HCT116 (cell line): ENCODE results near the gene PRSS57. TPM values are rescaled to one million over a fixed set of nuclear protein-coding genes. Genes with fewer than 3 reads are reported as not detected.

Experiments used
- ATAC-seq: fragments of 200-7000 bp; cut with Tn5 transposase; 2 replicates; pipeline ENCODE4 v1.9.1; 2020; ENCODE audit warnings: mild to moderate bottlenecking, moderate library complexity
- BruUV-seq: library from RNA; stranded (reverse); fragments of 400-500 nt; replicated peaks from 2 replicates; lab custom pipeline; 2021; lab: Mats Ljungman, UMichigan
- CTCF ChIA-PET: fragments of 300-600 bp; sonication (Branson Sonifier 250); formaldehyde crosslinking; loops from one replicate; lab custom pipeline; 2021; ENCODE audit warnings: antibody characterized with exemption; lab: Charles Lee
- POLR2A ChIA-PET: fragments of 300-600, 350-600 bp; sonication (Branson Sonifier 250); formaldehyde crosslinking; loops from one replicate; lab custom pipeline; 2021; ENCODE audit warnings: antibody characterized with exemption; lab: Charles Lee
- RAD21 ChIA-PET, 2 experiments: fragments of 300-600 bp; sonication (Branson Sonifier 250); formaldehyde crosslinking; loops; one replicate each; lab custom pipeline; 2023; ENCODE audit warnings: low total read pairs in 2 of 2; ENCODE audit not compliant: uncharacterized antibody in 2 of 2, unreplicated experiment in 2 of 2, low non-redundant PET in 1 of 2; lab: Charles Lee
- DNase-seq: peaks from one replicate; pipeline ENCODE4 v3.0.0-alpha.2; 2010; ENCODE audit warnings: low read depth, low spot score
- H2AFZ ChIP-seq: fragments of 200-600 bp; shearing (Covaris generic), sonication (generic); 2 replicates; pipeline ENCODE4 v1.6.1; 2017; ENCODE audit warnings: low read depth, mixed run types, mixed read lengths, antibody characterized with exemption, low read length; ENCODE audit not compliant: poor library complexity, severe bottlenecking
- H3K27ac ChIP-seq: 2 replicates; pipeline ENCODE4 v1.5.1; 2012; ENCODE audit warnings: low read depth, low read length
- H3K27me3 ChIP-seq: fragments of 200-600 bp; sonication (generic); 2 replicates; pipeline ENCODE4 v1.6.1; 2016; ENCODE audit warnings: mixed run types, low read length, mixed read lengths; ENCODE audit not compliant: insufficient read depth
- H3K36me3 ChIP-seq, 2 experiments: fragments of 200-500 bp in 1 of 2; fragments of 200-600 bp in 1 of 2; sonication (Bioruptor generic) in 1 of 2; sonication (generic) in 1 of 2; 2 replicates each; pipeline versions ENCODE4 v1.5.1 to v1.6.1; 2014 to 2016; ENCODE audit warnings: low read length in 2 of 2, inconsistent platforms in 1 of 2, mixed read lengths in 1 of 2, mixed run types in 1 of 2; ENCODE audit not compliant: insufficient read depth in 2 of 2, control insufficient read depth in 1 of 2
- H3K4me1 ChIP-seq, 2 experiments: fragments of 200-600 bp in 1 of 2; sonication (generic) in 1 of 2; 2 replicates each; pipeline versions ENCODE4 v1.5.1 to v1.6.1; 2012 to 2017; ENCODE audit warnings: low read length in 2 of 2, inconsistent platforms in 1 of 2, mild to moderate bottlenecking in 1 of 2, mixed read lengths in 1 of 2, mixed run types in 1 of 2, moderate library complexity in 1 of 2; ENCODE audit not compliant: insufficient read depth in 2 of 2, control insufficient read depth in 1 of 2
- H3K4me2 ChIP-seq: fragments of 200-600 bp; sonication (generic); 2 replicates; pipeline ENCODE4 v1.6.1; 2017; ENCODE audit warnings: mixed run types, low read length, mixed read lengths
- H3K4me3 ChIP-seq, 2 experiments: fragments of 200-600 bp in 1 of 2; sonication (generic) in 1 of 2; replicated peaks in 1 of 2; 2 replicates each; pipeline ENCODE4 v1.5.1; 2011 to 2016; ENCODE audit warnings: low read length in 2 of 2, control low read depth in 1 of 2, low read depth in 1 of 2, mild to moderate bottlenecking in 1 of 2, mixed read lengths in 1 of 2, mixed run types in 1 of 2
- H3K79me2 ChIP-seq: fragments of 200-600 bp; sonication (generic); 2 replicates; pipeline ENCODE4 v1.6.1; 2017; ENCODE audit warnings: mild to moderate bottlenecking, mixed run types, low read length, moderate library complexity, mixed read lengths; ENCODE audit not compliant: insufficient read depth
- H3K9ac ChIP-seq: fragments of 200-600 bp; sonication (generic); 2 replicates; pipeline ENCODE4 v1.6.1; 2016; ENCODE audit warnings: low read length, mixed read lengths
- H3K9me2 ChIP-seq: fragments of 200-600 bp; sonication (generic), shearing (Covaris generic); 2 replicates; pipeline ENCODE4 v1.6.1; 2017; ENCODE audit warnings: mixed run types, mild to moderate bottlenecking, moderate library complexity; ENCODE audit not compliant: insufficient read depth
- H3K9me3 ChIP-seq, 2 experiments: fragments of 200-500 bp in 1 of 2; fragments of 200-600 bp in 1 of 2; sonication (Bioruptor generic) in 1 of 2; sonication (generic) in 1 of 2; 2 replicates each; pipeline ENCODE4 v1.6.1; 2014 to 2017; ENCODE audit warnings: low read length in 2 of 2, mixed read lengths in 2 of 2, inconsistent platforms in 1 of 2, low read depth in 1 of 2, mild to moderate bottlenecking in 1 of 2, mixed run types in 1 of 2, moderate library complexity in 1 of 2; ENCODE audit not compliant: control insufficient read depth in 1 of 2, insufficient read depth in 1 of 2
- H4K20me1 ChIP-seq: fragments of 200-600 bp; sonication (generic), shearing (Covaris generic); 2 replicates; pipeline ENCODE4 v1.6.1; 2017; ENCODE audit warnings: mixed run types, mild to moderate bottlenecking, moderate library complexity; ENCODE audit not compliant: insufficient read depth
- CBX3 ChIP-seq: IDR thresholded peaks from 2 replicates; pipeline ENCODE4 v1.6.1; 2012; ENCODE audit warnings: low read depth
- CEBPB ChIP-seq: IDR thresholded peaks from 2 replicates; pipeline ENCODE4 v1.6.1; 2012; ENCODE audit warnings: low read depth
- CTCF ChIP-seq, 3 experiments: fragments of 200-600 bp in 1 of 3; sonication (generic) in 1 of 3; IDR thresholded peaks in 2 of 3; conservative IDR thresholded peaks in 1 of 3; 2 replicates each; pipeline ENCODE4 v1.5.1; 2012 to 2017; ENCODE audit warnings: low read depth in 2 of 3, low read length in 2 of 3, antibody characterized with exemption in 1 of 3, borderline replicate concordance in 1 of 3, control low read depth in 1 of 3, mild to moderate bottlenecking in 1 of 3, mixed read lengths in 1 of 3, mixed run types in 1 of 3, moderate library complexity in 1 of 3; ENCODE audit not compliant: insufficient read depth in 1 of 3
- EGR1 ChIP-seq: IDR thresholded peaks from 2 replicates; pipeline ENCODE4 v1.6.1; 2012; ENCODE audit warnings: low read depth
- ELF1 ChIP-seq: IDR thresholded peaks from 2 replicates; pipeline ENCODE4 v1.6.1; 2012; ENCODE audit warnings: low read depth, borderline replicate concordance
- EZH2 ChIP-seq: fragments of 200-600 bp; sonication (generic); IDR thresholded peaks from 2 replicates; pipeline ENCODE4 v1.6.1; 2017; ENCODE audit warnings: antibody characterized with exemption, mixed run types
- JUND ChIP-seq: IDR thresholded peaks from 2 replicates; pipeline ENCODE4 v1.6.1; 2012
- MAX ChIP-seq: IDR thresholded peaks from 2 replicates; pipeline ENCODE4 v1.6.1; 2012
- POLR2A ChIP-seq: IDR thresholded peaks from 2 replicates; pipeline ENCODE4 v1.7.0; 2011; ENCODE audit warnings: borderline replicate concordance; ENCODE audit not compliant: insufficient read depth, insufficient read length; ENCODE audit errors: extremely low read depth
- POLR2AphosphoS5 ChIP-seq: IDR thresholded peaks from 2 replicates; pipeline ENCODE4 v1.6.1; 2011; ENCODE audit warnings: mild to moderate bottlenecking, low read depth, low read length, moderate library complexity
- RAD21 ChIP-seq: IDR thresholded peaks from 2 replicates; pipeline ENCODE4 v1.6.1; 2012; ENCODE audit warnings: low read depth, mild to moderate bottlenecking
- REST ChIP-seq: IDR thresholded peaks from 2 replicates; pipeline ENCODE4 v1.6.1; 2012; ENCODE audit warnings: low read depth
- SIN3A ChIP-seq: IDR thresholded peaks from 2 replicates; pipeline ENCODE4 v1.6.1; 2012; ENCODE audit warnings: low read depth
- SP1 ChIP-seq: IDR thresholded peaks from 2 replicates; pipeline ENCODE4 v1.6.1; 2012; ENCODE audit warnings: low read depth
- SRF ChIP-seq: IDR thresholded peaks from 2 replicates; pipeline ENCODE4 v1.6.1; 2012; ENCODE audit warnings: low read depth
- TCF7L2 ChIP-seq: IDR thresholded peaks from 2 replicates; pipeline ENCODE4 v1.7.0; 2011; ENCODE audit warnings: borderline replicate concordance, inconsistent platforms; ENCODE audit not compliant: insufficient read depth, insufficient read length; ENCODE audit errors: extremely low read depth
- YY1 ChIP-seq: IDR thresholded peaks from 2 replicates; pipeline ENCODE4 v1.6.1; 2011; ENCODE audit warnings: low read length, low read depth, moderate library complexity, mild to moderate bottlenecking; ENCODE audit not compliant: insufficient replicate concordance; ENCODE audit errors: extremely low read depth
- ZBTB33 ChIP-seq: IDR thresholded peaks from 2 replicates; pipeline ENCODE4 v1.6.1; 2011; ENCODE audit warnings: mild to moderate bottlenecking, low read length, moderate library complexity; ENCODE audit not compliant: insufficient replicate concordance; ENCODE audit errors: extremely low read depth
- ZFX ChIP-seq: fragments of 450-650 bp; IDR thresholded peaks from 2 replicates; pipeline ENCODE4 v1.6.1; 2017
- ZNF274 ChIP-seq: fragments of 200-500 bp; sonication (Bioruptor generic); IDR thresholded peaks from 2 replicates; pipeline ENCODE4 v1.6.1; 2014; ENCODE audit warnings: mild to moderate bottlenecking, low read depth, low read length, inconsistent platforms
- intact Hi-C: fragments of 100-400 bp; cut with micrococcal nuclease; formaldehyde crosslinking; loops from 2 replicates; pipeline ENCODE4 v1.10.0; 2022
- total RNA-seq: library from RNA; stranded (reverse); gene quantifications from one replicate; pipeline ENCODE4 v1.2.1, GENCODE V29; 2021; ENCODE audit not compliant: unreplicated experiment

The PRSS57 gene
- total RNA-seq, 1 experiment from 2014 or later, result not detected

- BruUV-seq, result no TSS peak
- Histone ChIP-seq H3K36me3 (no peaks in the 10 kb centered on the region; a peak in 1 of 4 replicates), H3K27me3 (no peaks in the 10 kb centered on the region), H3K9me3 (peaks cover 0 to 6% of the 10 kb centered on the region in 2 experiments; a peak in 1 of 4 replicates), H3K4me2 (no peak overlapping the region), H3K27ac (no peak overlapping the region), H4K20me1 (no peaks in the 10 kb centered on the region), H2AFZ (no peak overlapping the region), H3K79me2 (no peaks in the 10 kb centered on the region)
- RAD21 ChIA-PET, result no interaction called here
- no peak for DNase-seq
- ATAC-seq, result no peak
- POLR2A ChIA-PET, result no interaction called here
- CTCF ChIA-PET, result no interaction called here
- TF ChIP-seq EZH2 (no peak), POLR2AphosphoS5 (no peak), SIN3A (no peak), SRF (no peak), ZNF274 (no peak), RAD21 (no peak), CTCF (IDR thresholded peaks at IDR 0.05 in 2 of 3, conservative IDR thresholded peaks at IDR 0.05 in 1 of 3; ENCODE audit: borderline replicate concordance in 1 of 3, insufficient read depth in 1 of 3, low read depth in 2 of 3, low read length in 2 of 3) (no peak), EGR1 (no peak), YY1 (no peak), SP1 (no peak), ZFX (no peak), MAX (no peak), CBX3 (no peak), POLR2A (no peak), CEBPB (no peak), ZBTB33 (no peak), ELF1 (no peak), REST (no peak), JUND (no peak), TCF7L2 (no peak)
- TF ChIP-seq, all 23 proteins: peak for 0
- Histone ChIP-seq H3K9ac (no peak overlapping the region), H3K9me2 (no peaks in the 10 kb centered on the region), H3K4me3 (no peak overlapping the region), H3K4me1 (peaks cover 11 to 14% of the 10 kb centered on the region in 2 experiments)
- intact Hi-C loops, result no loop called here
Observed at GRCh38 chr19:719636-720344, 24.5 kb upstream of the PRSS57 start.
